Type B pancreatic cell (in vitro differentiated cells): Measurements from ENCODE around the gene KRT9. TPM values are rescaled to one million over a fixed set of nuclear protein-coding genes. Genes with fewer than 3 reads are reported as not detected.
A peak's percentile ranks its signal among the peaks of the same experiment; 100 is the strongest.

ENCODE experiments used
- DNase-seq: peaks from one replicate; pipeline ENCODE4 v3.0.0; 2021; ENCODE audit warnings: mixed read lengths; ENCODE audit not compliant: unreplicated experiment; ENCODE audit errors: extremely low spot score
- H3K27ac Mint-ChIP-seq: 2 replicates; pipeline ENCODE4 v1.8.0; 2021; ENCODE audit warnings: mild to moderate bottlenecking, mixed read lengths
- H3K27me3 Mint-ChIP-seq: 2 replicates; pipeline ENCODE4 v1.8.0; 2021; ENCODE audit warnings: mixed read lengths
- H3K36me3 Mint-ChIP-seq: 2 replicates; pipeline ENCODE4 v1.8.0; 2021; ENCODE audit warnings: mixed read lengths
- H3K4me1 Mint-ChIP-seq: one replicate; pipeline ENCODE4 v1.8.0; 2021; ENCODE audit warnings: mixed read lengths; ENCODE audit not compliant: unreplicated experiment
- H3K4me3 Mint-ChIP-seq: 2 replicates; pipeline ENCODE4 v1.8.0; 2021; ENCODE audit warnings: mild to moderate bottlenecking, mixed read lengths
- H3K9me3 Mint-ChIP-seq: 2 replicates; pipeline ENCODE4 v1.8.0; 2021; ENCODE audit warnings: mixed read lengths
- CTCF ChIP-seq: fragments of 200-600 bp; sonication (generic); conservative IDR thresholded peaks from 2 replicates; pipeline ENCODE4 v1.5.0; 2021; ENCODE audit warnings: antibody characterized with exemption, mild to moderate bottlenecking
- total RNA-seq: library from RNA; stranded (reverse); gene quantifications from 2 replicates; pipeline ENCODE4 v1.2.1, GENCODE V29; 2021; ENCODE audit warnings: low replicate concordance

The KRT9 gene
- total RNA-seq, 1 donor from 2014 or later: 0.85 TPM

GRCh38 chr17:41536741-41537613, 34.9 kb downstream of the KRT9 start:
- Mint-ChIP-seq H3K27ac (peak overlapping the region; percentile 65), H3K9me3 (no peaks in the 10 kb centered on the region), H3K27me3 (peaks cover 7% of the 10 kb centered on the region), H3K36me3 (no peaks in the 10 kb centered on the region), H3K4me1 (peaks cover 37% of the 10 kb centered on the region), H3K4me3 (peak overlapping the region; percentile 15)
- no peak for TF ChIP-seq CTCF
- no peak for DNase-seq

DNA sequence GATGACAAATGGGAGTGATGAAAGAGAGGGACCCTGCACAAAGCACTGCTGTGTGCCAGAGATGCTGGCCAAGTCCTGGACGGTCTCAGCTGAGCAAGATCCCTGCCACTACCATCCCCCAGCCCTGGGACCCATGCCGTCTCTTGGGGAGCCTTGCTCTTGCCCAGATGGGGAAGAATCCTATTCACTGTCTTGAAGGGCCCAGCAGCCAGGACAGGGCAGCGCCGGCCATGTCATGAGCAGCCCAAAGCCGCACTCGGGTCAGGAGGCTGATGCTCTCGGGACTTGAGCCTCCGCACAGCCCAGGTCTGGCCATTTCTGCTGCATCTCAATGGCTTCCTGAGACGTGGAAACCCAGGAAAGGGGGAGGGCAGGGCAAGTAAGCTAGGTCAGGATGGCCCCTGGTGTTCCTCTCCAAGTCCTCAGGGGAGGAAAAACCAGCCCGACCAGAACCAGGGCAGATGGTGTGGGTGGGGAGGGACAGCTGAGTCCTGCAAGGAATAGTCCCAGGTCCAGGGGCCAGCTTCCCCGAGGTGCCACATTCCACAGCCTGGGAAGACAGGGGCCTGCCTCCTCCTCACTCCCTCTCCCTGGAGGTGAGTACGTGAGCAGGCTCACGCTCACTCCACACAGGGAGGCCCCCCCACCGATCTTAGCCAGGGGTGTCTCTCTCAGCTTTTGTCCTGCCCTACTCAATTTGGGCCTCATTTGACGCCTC, 35.9 kb downstream of the KRT9 start:
- no peak for TF ChIP-seq CTCF
- Mint-ChIP-seq H3K4me1 (peaks cover 33% of the 10 kb centered on the region), H3K27ac (no peak overlapping the region), H3K9me3 (no peaks in the 10 kb centered on the region), H3K27me3 (peaks cover 7% of the 10 kb centered on the region), H3K4me3 (peak overlapping the region; percentile 30), H3K36me3 (no peaks in the 10 kb centered on the region)
- no peak for DNase-seq

DNA sequence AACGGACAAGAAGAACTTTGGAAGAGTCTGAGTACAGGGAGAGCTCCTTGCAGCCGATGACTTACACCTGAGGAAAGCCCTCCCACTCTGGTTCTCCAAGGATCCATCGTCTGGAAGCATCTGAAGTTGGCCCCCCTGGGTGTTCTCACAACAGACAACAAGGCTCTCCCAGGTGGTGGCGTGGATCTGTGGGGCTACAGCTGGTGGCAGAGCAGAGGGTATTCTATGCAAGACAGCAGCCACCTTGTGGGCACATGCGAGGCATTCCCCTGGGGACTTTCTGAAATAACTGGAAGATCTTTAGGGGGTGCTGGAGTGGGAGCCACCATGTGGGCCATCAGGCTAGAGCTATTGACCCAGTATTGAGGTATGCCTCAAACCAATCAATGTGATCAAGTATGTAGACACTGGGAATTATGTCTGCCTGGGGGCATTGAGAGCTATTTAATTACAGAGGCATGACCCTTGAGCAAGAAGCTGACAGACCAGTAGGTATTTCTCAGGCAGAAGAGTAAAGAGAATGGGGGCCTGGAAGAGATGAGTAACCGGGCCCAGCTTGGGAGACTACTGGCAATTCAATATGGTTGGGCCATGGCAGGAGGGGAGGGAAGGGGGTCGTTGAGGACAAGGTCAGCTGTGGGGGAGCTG, 36.8 kb downstream of the KRT9 start:
- H3K27ac Mint-ChIP-seq: no peak overlapping the region
- peak overlapping the region; percentile 30 for H3K4me3 Mint-ChIP-seq
- H3K27me3 Mint-ChIP-seq: peaks cover 7% of the 10 kb centered on the region
- peaks cover 30% of the 10 kb centered on the region for H3K4me1 Mint-ChIP-seq
- no peaks in the 10 kb centered on the region for H3K9me3 Mint-ChIP-seq
- H3K36me3 Mint-ChIP-seq: no peaks in the 10 kb centered on the region
- no peak for DNase-seq
- no peak for TF ChIP-seq CTCF

DNA sequence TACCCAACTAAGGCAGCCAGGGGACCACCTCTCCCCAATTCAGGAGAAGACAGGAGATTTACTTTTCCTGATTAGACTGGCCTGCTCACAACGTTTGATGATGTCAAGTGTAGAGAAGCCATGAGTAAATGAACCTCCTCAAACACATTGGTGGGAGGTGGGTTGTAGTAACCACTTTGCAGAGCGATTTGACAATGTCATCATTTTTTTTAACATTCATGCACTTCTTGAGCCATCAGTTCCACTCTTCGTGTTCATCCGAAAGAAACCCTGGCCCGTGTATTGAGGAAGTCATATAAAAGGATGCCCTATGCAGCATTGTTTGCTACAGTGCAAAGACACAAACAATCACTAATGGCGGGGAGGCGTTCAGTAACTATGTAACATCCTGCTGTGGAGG, 38.2 kb downstream of the KRT9 start:
- no peaks in the 10 kb centered on the region for H3K9me3 Mint-ChIP-seq
- no peak overlapping the region for H3K27ac Mint-ChIP-seq
- TF ChIP-seq CTCF: no peak
- H3K27me3 Mint-ChIP-seq: peaks cover 19% of the 10 kb centered on the region
- DNase-seq: no peak
- H3K4me3 Mint-ChIP-seq: no peak overlapping the region
- peaks cover 34% of the 10 kb centered on the region for H3K4me1 Mint-ChIP-seq
- H3K36me3 Mint-ChIP-seq: no peaks in the 10 kb centered on the region

GRCh38 chr17:41532947-41533570, 38.8 kb downstream of the KRT9 start:
- TF ChIP-seq CTCF: no peak
- Mint-ChIP-seq H3K4me3 (no peak overlapping the region), H3K27me3 (peaks cover 24% of the 10 kb centered on the region), H3K9me3 (no peaks in the 10 kb centered on the region), H3K27ac (peak overlapping the region; percentile 64), H3K36me3 (no peaks in the 10 kb centered on the region), H3K4me1 (peaks cover 34% of the 10 kb centered on the region)
- DNase-seq: no peak
